Cardiac fibroblast (primary cell): ENCODE measurements around the gene RGR.

ENCODE experiments used
- DNase-seq, 2 donors: peaks; one replicate each; pipeline versions ENCODE4 v3.0.0 to v3.0.0-alpha.2; 2010; ENCODE audit warnings: low read depth in 2 of 2
- H3K4me3 ChIP-seq, 2 donors: replicated peaks in 1 of 2; 1 replicate in 1 of 2; 2 replicates in 1 of 2; pipeline ENCODE4 v1.5.1; 2011; ENCODE audit warnings: low read depth in 2 of 2, low read length in 2 of 2, mild to moderate bottlenecking in 2 of 2, moderate library complexity in 1 of 2
- CTCF ChIP-seq: IDR thresholded peaks from one replicate; pipeline ENCODE4 v1.5.1; 2011; ENCODE audit warnings: low read depth, mild to moderate bottlenecking, low read length, inconsistent platforms

Gene RGR

GRCh38 chr10:84298057-84298456 lies 53.2 kb downstream of the RGR start:
- TF ChIP-seq CTCF, result no peak
- H3K4me3 ChIP-seq, result no peak overlapping the region
- no peak for DNase-seq

- no peak for DNase-seq
- TF ChIP-seq CTCF, result no peak
These were observed 57.4 kb downstream of the RGR start for GRCh38 chr10:84302223-84302622.

GRCh38 chr10:84306751-84307384 lies 62.0 kb downstream of the RGR start:
- no peak overlapping the region for H3K4me3 ChIP-seq
- TF ChIP-seq CTCF, result no peak
- DNase-seq, result no peak

More at GRCh38 chr10:84302223-84302622, 57.4 kb downstream of the RGR start:
- H3K4me3 ChIP-seq, result no peak overlapping the region

- DNase-seq, result no peak
- no peak for TF ChIP-seq CTCF
- H3K4me3 ChIP-seq, result no peak overlapping the region
These were observed 63.2 kb downstream of the RGR start for GRCh38 chr10:84308021-84308420.

GRCh38 chr10:84308481-84309304 lies 63.8 kb downstream of the RGR start:
- no peak overlapping the region for H3K4me3 ChIP-seq
- DNase-seq, result peak; percentile 61 to 62
- no peak for TF ChIP-seq CTCF
